DOHH2 (cell line): ENCODE data around the gene CTSZ.

Experiments used
- CTCF ChIP-seq: fragments of 200-600 bp; sonication (generic); IDR thresholded peaks from one replicate; pipeline ENCODE4 v1.5.1; 2014; ENCODE audit warnings: antibody characterized with exemption, mild to moderate bottlenecking, low read depth, low read length; ENCODE audit not compliant: poor library complexity, severe bottlenecking
- EZH2phosphoT487 ChIP-seq: fragments of 200-600 bp; sonication (generic); IDR thresholded peaks from 2 replicates; pipeline ENCODE4 v1.6.1; 2017; ENCODE audit warnings: borderline replicate concordance, mild to moderate bottlenecking, antibody characterized with exemption, low read length, moderate library complexity, mixed read lengths

GRCh38 chr20:59018817-59019216 lies 11.8 kb upstream of the CTSZ start:
- TF ChIP-seq CTCF (no peak), EZH2phosphoT487 (no peak)
